ENCODE measurements around the gene PPP1R3F. TPM values are rescaled to one million over a fixed set of nuclear protein-coding genes. Genes with fewer than 3 reads are reported as not detected.
A peak's percentile ranks its signal among the peaks of the same experiment; 100 is the strongest.

The PPP1R3F gene
- total RNA-seq, 1 donor from 2014 or later, result 5.6 TPM

DNA sequence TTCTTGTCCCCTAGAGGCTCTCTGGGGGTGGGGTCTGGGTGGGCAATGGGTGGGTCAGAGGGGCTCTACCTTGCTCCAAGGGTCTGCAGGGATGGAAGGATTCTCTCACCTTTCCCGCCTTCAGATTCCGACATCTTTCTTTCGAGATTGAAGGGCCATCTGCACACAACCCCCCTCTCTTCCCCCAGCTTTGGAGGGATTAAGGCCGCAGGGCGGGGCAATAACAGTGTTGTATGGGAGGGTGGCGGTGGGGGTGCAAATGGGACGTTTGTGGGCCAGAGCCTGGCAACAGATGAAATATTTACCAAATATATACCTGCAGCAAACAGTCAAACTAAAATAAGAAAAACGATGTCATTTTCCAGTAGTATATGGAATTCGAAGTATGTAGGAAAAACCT, 36.4 kb upstream of the PPP1R3F start, which contains the start of gene CACNA1F:
CACNA1F (minus strand) TSS at position 165 of the 400 bp plus-strand sequence; CDS start at position 134, 31 bp downstream.
- Mint-ChIP-seq H3K27ac (no peak within 1 kb of the TSS), H3K9me3 (peaks cover 16% of the 10 kb centered on the region), H3K4me3 (no peak within 1 kb of the TSS), H3K27me3 (ENCODE audit: insufficient read depth, low read depth) (peaks cover 8% of the 10 kb centered on the region), H3K4me1 (peaks cover 7% of the 10 kb centered on the region), H3K36me3 (no peaks in the 10 kb centered on the region)
- H3K36me3 ChIP-seq, result no peaks in the 10 kb centered on the region
- peaks cover 6% of the 10 kb centered on the region for H3K79me2 ChIP-seq (ENCODE audit: low read depth)
- H4K20me1 ChIP-seq (ENCODE audit: low read depth), result no peaks in the 10 kb centered on the region
- TF ChIP-seq, protein P1, sequence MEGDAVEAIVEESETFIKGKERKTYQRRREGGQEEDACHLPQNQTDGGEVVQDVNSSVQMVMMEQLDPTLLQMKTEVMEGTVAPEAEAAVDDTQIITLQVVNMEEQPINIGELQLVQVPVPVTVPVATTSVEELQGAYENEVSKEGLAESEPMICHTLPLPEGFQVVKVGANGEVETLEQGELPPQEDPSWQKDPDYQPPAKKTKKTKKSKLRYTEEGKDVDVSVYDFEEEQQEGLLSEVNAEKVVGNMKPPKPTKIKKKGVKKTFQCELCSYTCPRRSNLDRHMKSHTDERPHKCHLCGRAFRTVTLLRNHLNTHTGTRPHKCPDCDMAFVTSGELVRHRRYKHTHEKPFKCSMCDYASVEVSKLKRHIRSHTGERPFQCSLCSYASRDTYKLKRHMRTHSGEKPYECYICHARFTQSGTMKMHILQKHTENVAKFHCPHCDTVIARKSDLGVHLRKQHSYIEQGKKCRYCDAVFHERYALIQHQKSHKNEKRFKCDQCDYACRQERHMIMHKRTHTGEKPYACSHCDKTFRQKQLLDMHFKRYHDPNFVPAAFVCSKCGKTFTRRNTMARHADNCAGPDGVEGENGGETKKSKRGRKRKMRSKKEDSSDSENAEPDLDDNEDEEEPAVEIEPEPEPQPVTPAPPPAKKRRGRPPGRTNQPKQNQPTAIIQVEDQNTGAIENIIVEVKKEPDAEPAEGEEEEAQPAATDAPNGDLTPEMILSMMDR (IDR thresholded peaks at IDR 0.05), result no peak
- no peak for TF ChIP-seq EZH2 (IDR thresholded peaks at IDR 0.05)
- TF ChIP-seq EZH2phosphoT487 (IDR thresholded peaks at IDR 0.05), result no peak
- H3K4me3 ChIP-seq, result no peak within 1 kb of the TSS
- no peak within 1 kb of the TSS for H3K9ac ChIP-seq
- H3F3A ChIP-seq (ENCODE audit: low read depth), result no peaks in the 10 kb centered on the region
- DNase-seq (ENCODE audit: low spot score), result no peak
- no peaks in the 10 kb centered on the region for H3K9me3 ChIP-seq (ENCODE audit: low read depth)
- H3K4me2 ChIP-seq, result no peak within 1 kb of the TSS
- no peak within 1 kb of the TSS for H3K27ac ChIP-seq
- H2AFZ ChIP-seq (replicated peaks), result no peak within 1 kb of the TSS
- H3K4me1 ChIP-seq, result peaks cover 3% of the 10 kb centered on the region
- H3K27me3 ChIP-seq, result no peaks in the 10 kb centered on the region

DNA sequence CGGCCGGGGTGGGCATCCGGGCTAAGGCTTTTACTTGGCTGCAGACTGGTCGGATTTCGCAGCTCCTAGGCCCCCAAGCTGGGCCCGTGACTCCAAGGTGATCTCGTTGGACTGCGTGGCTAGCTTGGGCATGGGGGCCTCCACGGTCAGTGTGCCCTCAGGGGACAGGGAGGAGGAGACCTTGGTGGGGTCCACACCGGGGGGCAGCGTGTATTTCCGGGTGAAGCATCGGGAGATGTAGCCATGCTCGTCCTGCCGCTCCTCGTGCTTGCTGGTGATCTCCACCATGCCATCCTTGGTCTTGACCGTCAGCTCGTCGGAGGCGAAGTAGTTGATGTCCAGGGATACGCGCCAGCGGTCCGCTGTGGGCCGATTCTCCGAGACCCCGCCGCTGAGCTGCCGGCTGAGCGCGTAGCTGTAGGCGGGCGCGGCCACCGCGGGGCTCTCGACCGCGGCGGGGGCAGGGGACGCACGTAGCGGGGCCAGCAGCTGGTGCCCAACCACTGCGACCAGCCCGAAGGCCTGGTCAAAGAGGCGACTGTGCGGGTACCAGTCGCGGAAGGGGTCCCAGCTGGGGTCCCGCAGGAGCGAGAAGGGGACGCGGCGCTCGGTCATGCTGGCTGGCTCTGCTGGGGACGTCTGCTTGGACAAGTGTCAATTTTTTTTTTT, 35.6 kb upstream of the PPP1R3F start:
- Histone ChIP-seq H3K27me3 (no peaks in the 10 kb centered on the region), H3K79me2 (ENCODE audit: low read depth) (peaks cover 6% of the 10 kb centered on the region), H3K36me3 (no peaks in the 10 kb centered on the region), H3K4me1 (peaks cover 3% of the 10 kb centered on the region), H3K9me3 (ENCODE audit: low read depth) (no peaks in the 10 kb centered on the region), H3K27ac (no peak overlapping the region), H2AFZ (replicated peaks) (no peak overlapping the region), H4K20me1 (ENCODE audit: low read depth) (no peaks in the 10 kb centered on the region), H3K4me3 (no peak overlapping the region), H3K9ac (no peak overlapping the region), H3F3A (ENCODE audit: low read depth) (no peaks in the 10 kb centered on the region), H3K4me2 (no peak overlapping the region)
- H3K27me3 Mint-ChIP-seq (ENCODE audit: insufficient read depth, low read depth), result peaks cover 10% of the 10 kb centered on the region
- H3K36me3 Mint-ChIP-seq, result no peaks in the 10 kb centered on the region
- H3K4me1 Mint-ChIP-seq, result peaks cover 7% of the 10 kb centered on the region
- no peak for TF ChIP-seq EZH2 (IDR thresholded peaks at IDR 0.05)
- TF ChIP-seq, protein P1 (IDR thresholded peaks at IDR 0.05), result no peak
- no peak for TF ChIP-seq EZH2phosphoT487 (IDR thresholded peaks at IDR 0.05)
- H3K4me3 Mint-ChIP-seq, result no peak overlapping the region
- peaks cover 16% of the 10 kb centered on the region for H3K9me3 Mint-ChIP-seq
- no peak overlapping the region for H3K27ac Mint-ChIP-seq
- DNase-seq (ENCODE audit: low spot score), result no peak

DNA sequence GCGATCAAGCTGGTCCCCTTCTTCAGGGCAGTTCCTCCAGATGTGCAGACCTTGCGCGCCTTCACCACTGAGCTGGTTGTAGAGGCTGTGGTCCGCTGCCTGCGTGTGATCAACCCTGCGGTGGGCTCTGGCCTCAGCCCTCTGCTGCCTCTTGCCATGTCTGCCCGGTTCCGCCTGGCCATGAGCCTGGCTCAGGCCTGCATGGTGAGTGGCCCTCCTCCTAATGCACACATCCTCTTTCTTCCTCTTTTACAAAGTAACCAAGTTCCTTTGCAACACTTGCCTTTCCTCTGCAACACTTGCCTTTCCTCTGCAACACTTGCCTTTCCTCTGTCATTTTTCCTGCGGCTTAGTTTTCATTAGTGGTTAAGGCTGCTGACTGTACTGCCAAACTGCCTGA, 32.5 kb upstream of the PPP1R3F start:
- Mint-ChIP-seq H3K27me3 (ENCODE audit: insufficient read depth, low read depth) (peaks cover 4% of the 10 kb centered on the region), H3K4me1 (peaks cover 7% of the 10 kb centered on the region), H3K9me3 (peaks cover 17% of the 10 kb centered on the region), H3K27ac (no peak overlapping the region), H3K4me3 (peak overlapping the region; percentile 93), H3K36me3 (peaks cover 1% of the 10 kb centered on the region)
- no peak overlapping the region for H2AFZ ChIP-seq (replicated peaks)
- H3K27me3 ChIP-seq, result no peaks in the 10 kb centered on the region
- no peaks in the 10 kb centered on the region for H4K20me1 ChIP-seq (ENCODE audit: low read depth)
- no peak overlapping the region for H3K4me3 ChIP-seq
- no peak overlapping the region for H3K27ac ChIP-seq
- H3K36me3 ChIP-seq, result no peaks in the 10 kb centered on the region
- H3F3A ChIP-seq (ENCODE audit: low read depth), result no peaks in the 10 kb centered on the region
- no peak overlapping the region for H3K4me2 ChIP-seq
- H3K79me2 ChIP-seq (ENCODE audit: low read depth), result peaks cover 6% of the 10 kb centered on the region
- DNase-seq (ENCODE audit: low spot score), result no peak
- no peak for TF ChIP-seq EZH2 (IDR thresholded peaks at IDR 0.05)
- TF ChIP-seq EZH2phosphoT487 (IDR thresholded peaks at IDR 0.05), result no peak
- TF ChIP-seq, protein P1 (IDR thresholded peaks at IDR 0.05), result no peak
- H3K4me1 ChIP-seq, result peaks cover 3% of the 10 kb centered on the region
- H3K9ac ChIP-seq, result no peak overlapping the region
- no peaks in the 10 kb centered on the region for H3K9me3 ChIP-seq (ENCODE audit: low read depth)
